Peyer's patch (tissue), 4 donors: ENCODE measurements around the gene ELOA2. TPM values are rescaled to one million over a fixed set of nuclear protein-coding genes. Genes with fewer than 3 reads are reported as not detected.
"Not testable (repeated sequence)": the region's sequence is repeated elsewhere in the genome, so short reads cannot be mapped to it uniquely, and the experiment has no call there.

Experiments used
- DNase-seq, 3 donors: peaks; one replicate each; pipeline ENCODE4 v3.0.0-alpha.2; 2017 to 2019
- H3K27ac ChIP-seq, 4 donors: fragments of 200-600 bp; sonication (generic); one replicate each; pipeline ENCODE4 v1.5.1; 2016 to 2019
- H3K27me3 ChIP-seq, 2 donors: fragments of 200-600 bp; sonication (generic); one replicate each; pipeline ENCODE4 v1.5.1; 2019
- H3K36me3 ChIP-seq, 3 donors: fragments of 200-600 bp; sonication (generic); one replicate each; pipeline ENCODE4 v1.5.1; 2016 to 2019
- H3K4me1 ChIP-seq, 4 donors: fragments of 200-600 bp; sonication (generic); one replicate each; pipeline ENCODE4 v1.5.1; 2016 to 2019
- H3K4me3 ChIP-seq, 4 donors: fragments of 200-600 bp; sonication (generic); 1 replicate in 3 of 4; 2 replicates in 1 of 4; pipeline ENCODE4 v1.5.1; 2016 to 2019; ENCODE audit warnings: mild to moderate bottlenecking in 1 of 4
- H3K9me3 ChIP-seq, 4 donors: fragments of 200-600 bp; sonication (generic); one replicate each; pipeline ENCODE4 v1.5.1; 2016 to 2019; ENCODE audit warnings: mild to moderate bottlenecking in 1 of 4
- POLR2A ChIP-seq, 2 donors: fragments of 450-650 bp; IDR thresholded peaks; one replicate each; pipeline ENCODE4 v1.5.1; 2017; ENCODE audit warnings: antibody characterized with exemption in 2 of 2, mild to moderate bottlenecking in 2 of 2, moderate library complexity in 2 of 2
- total RNA-seq, 4 donors: library from RNA; depleted of rRNA; stranded (reverse); fragments of >200 nt; gene quantifications; one replicate each; pipeline ENCODE4 v1.1.0, GENCODE V29; 2016
- TF ChIP-seq, protein P1 (sequence below), 6 experiments: fragments of 450-650 bp in 4 of 6; fragments of 200-600 bp in 2 of 6; sonication (generic) in 1 of 6; IDR thresholded peaks; one replicate each; pipeline ENCODE4 v1.5.1; 2017 to 2019; ENCODE audit warnings: antibody characterized with exemption in 6 of 6, mild to moderate bottlenecking in 3 of 6, moderate library complexity in 1 of 6

ELOA2 gene
- total RNA-seq, 4 donors from 2014 or later, result not detected

- Histone ChIP-seq H3K4me1 (no peaks in the 10 kb centered on the region), H3K27ac (no peak overlapping the region), H3K27me3 (no peaks in the 10 kb centered on the region), H3K4me3 (no peak overlapping the region), H3K36me3 (no peaks in the 10 kb centered on the region), H3K9me3 (no peaks in the 10 kb centered on the region)
- TF ChIP-seq, protein P1, sequence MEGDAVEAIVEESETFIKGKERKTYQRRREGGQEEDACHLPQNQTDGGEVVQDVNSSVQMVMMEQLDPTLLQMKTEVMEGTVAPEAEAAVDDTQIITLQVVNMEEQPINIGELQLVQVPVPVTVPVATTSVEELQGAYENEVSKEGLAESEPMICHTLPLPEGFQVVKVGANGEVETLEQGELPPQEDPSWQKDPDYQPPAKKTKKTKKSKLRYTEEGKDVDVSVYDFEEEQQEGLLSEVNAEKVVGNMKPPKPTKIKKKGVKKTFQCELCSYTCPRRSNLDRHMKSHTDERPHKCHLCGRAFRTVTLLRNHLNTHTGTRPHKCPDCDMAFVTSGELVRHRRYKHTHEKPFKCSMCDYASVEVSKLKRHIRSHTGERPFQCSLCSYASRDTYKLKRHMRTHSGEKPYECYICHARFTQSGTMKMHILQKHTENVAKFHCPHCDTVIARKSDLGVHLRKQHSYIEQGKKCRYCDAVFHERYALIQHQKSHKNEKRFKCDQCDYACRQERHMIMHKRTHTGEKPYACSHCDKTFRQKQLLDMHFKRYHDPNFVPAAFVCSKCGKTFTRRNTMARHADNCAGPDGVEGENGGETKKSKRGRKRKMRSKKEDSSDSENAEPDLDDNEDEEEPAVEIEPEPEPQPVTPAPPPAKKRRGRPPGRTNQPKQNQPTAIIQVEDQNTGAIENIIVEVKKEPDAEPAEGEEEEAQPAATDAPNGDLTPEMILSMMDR (IDR thresholded peaks at IDR 0.05), result no peak
- TF ChIP-seq POLR2A (IDR thresholded peaks at IDR 0.05), result no peak
- DNase-seq, result no peak
Measured at GRCh38 chr18:47036927-47037578, 1.6 kb upstream of the ELOA2 start.

GRCh38 chr18:47036298-47036874 is 965 bp upstream of the ELOA2 start:
- DNase-seq, result no peak

GRCh38 chr18:47034591-47034990 is 830 bp downstream of the ELOA2 start:
- H3K9me3 ChIP-seq, H3K27ac ChIP-seq, DNase-seq, H3K27me3 ChIP-seq, H3K4me1 ChIP-seq, H3K4me3 ChIP-seq, H3K36me3 ChIP-seq: not testable (repeated sequence)

More at GRCh38 chr18:47036298-47036874, 965 bp upstream of the ELOA2 start:
- Histone ChIP-seq H3K27me3 (no peaks in the 10 kb centered on the region), H3K27ac (no peak overlapping the region), H3K4me3 (no peak overlapping the region), H3K4me1 (no peaks in the 10 kb centered on the region), H3K9me3 (no peaks in the 10 kb centered on the region), H3K36me3 (no peaks in the 10 kb centered on the region)
- TF ChIP-seq, protein P1 (IDR thresholded peaks at IDR 0.05), result peak in 1 of 6 experiments; percentile 31
- TF ChIP-seq POLR2A (IDR thresholded peaks at IDR 0.05), result no peak

DNA sequence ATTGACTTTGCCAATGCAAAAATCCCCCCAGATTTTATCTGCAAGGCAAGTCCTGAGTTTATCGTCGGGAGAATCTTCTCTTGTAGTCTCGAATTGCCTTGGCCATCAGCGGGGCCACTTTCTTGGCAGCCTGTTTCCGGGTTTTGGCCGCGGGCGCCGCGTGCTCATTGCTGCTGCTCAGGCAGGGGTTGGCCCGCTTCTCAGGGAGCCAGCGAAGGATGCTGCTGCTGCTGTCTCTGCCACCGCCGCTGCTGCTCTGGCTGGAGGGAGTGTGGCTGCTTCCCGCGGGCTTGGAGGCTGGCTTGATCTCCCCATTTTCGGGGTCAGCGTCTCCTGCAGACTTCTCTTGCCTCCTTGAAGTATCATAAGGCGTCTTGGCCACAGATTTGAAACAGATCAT is 2.5 kb downstream of the ELOA2 start:
- Histone ChIP-seq H3K4me3 (no peak overlapping the region), H3K36me3 (no peaks in the 10 kb centered on the region), H3K9me3 (no peaks in the 10 kb centered on the region), H3K27me3 (no peaks in the 10 kb centered on the region), H3K27ac (no peak overlapping the region), H3K4me1 (no peaks in the 10 kb centered on the region)
- no peak for TF ChIP-seq POLR2A (IDR thresholded peaks at IDR 0.05)
- TF ChIP-seq, protein P1 (IDR thresholded peaks at IDR 0.05), result no peak
- DNase-seq, result no peak

GRCh38 chr18:47030887-47031286 is 4.5 kb downstream of the ELOA2 start:
- not testable (repeated sequence) for H3K4me1 ChIP-seq, H3K36me3 ChIP-seq, H3K27ac ChIP-seq, DNase-seq, H3K9me3 ChIP-seq, H3K27me3 ChIP-seq, H3K4me3 ChIP-seq

DNA sequence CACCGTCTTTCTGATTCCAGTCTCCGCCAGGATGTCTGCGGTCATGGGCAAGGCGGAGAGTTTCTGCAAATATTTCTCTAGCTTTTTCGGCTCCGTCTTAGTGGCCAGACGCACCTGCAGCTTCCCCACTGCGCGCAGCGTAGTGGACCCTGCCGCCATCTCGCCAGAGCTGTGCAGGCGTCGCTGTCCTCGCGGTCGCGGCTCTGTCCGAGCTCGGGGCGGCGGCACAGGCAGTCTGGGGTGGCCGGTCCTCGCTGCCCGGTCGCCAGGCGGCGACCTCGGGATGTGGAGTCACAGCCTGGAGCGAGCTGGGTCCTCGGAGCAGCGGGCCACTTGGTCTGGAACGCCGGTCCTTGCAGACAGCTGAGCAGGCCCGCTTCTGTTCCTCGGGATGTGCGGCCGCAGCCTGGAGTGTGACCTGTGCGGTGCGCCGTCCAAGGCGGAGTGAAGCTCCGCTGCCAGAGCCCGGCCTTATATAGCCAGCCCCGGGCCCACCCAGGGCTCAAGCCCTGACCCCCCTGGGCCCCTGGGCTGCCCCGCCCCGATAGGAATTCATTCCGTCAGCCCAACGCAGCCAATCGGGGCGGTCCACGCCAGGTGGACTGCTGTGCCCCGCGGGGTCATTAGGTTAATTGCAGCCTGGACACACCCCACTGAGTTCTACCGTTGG is 5.6 kb downstream of the ELOA2 start:
- not testable (repeated sequence) for H3K27me3 ChIP-seq, H3K4me3 ChIP-seq, DNase-seq, H3K4me1 ChIP-seq, H3K9me3 ChIP-seq, H3K27ac ChIP-seq, H3K36me3 ChIP-seq

- not testable (repeated sequence) for H3K4me3 ChIP-seq, DNase-seq, H3K9me3 ChIP-seq, H3K4me1 ChIP-seq, H3K27me3 ChIP-seq, H3K36me3 ChIP-seq, H3K27ac ChIP-seq
Measured at GRCh38 chr18:47028738-47029137, 6.7 kb downstream of the ELOA2 start.

- H3K36me3 ChIP-seq, H3K4me3 ChIP-seq, H3K27ac ChIP-seq, H3K27me3 ChIP-seq, DNase-seq, H3K9me3 ChIP-seq, H3K4me1 ChIP-seq: not testable (repeated sequence)
Measured at GRCh38 chr18:47025557-47026174, 9.8 kb downstream of the ELOA2 start.

DNA sequence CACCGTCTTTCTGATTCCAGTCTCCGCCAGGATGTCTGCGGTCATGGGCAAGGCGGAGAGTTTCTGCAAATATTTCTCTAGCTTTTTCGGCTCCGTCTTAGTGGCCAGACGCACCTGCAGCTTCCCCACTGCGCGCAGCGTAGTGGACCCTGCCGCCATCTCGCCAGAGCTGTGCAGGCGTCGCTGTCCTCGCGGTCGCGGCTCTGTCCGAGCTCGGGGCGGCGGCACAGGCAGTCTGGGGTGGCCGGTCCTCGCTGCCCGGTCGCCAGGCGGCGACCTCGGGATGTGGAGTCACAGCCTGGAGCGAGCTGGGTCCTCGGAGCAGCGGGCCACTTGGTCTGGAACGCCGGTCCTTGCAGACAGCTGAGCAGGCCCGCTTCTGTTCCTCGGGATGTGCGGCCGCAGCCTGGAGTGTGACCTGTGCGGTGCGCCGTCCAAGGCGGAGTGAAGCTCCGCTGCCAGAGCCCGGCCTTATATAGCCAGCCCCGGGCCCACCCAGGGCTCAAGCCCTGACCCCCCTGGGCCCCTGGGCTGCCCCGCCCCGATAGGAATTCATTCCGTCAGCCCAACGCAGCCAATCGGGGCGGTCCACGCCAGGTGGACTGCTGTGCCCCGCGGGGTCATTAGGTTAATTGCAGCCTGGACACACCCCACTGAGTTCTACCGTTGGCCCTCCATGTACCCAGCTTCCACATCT is 11.5 kb downstream of the ELOA2 start:
- not testable (repeated sequence) for H3K4me1 ChIP-seq, H3K4me3 ChIP-seq, H3K36me3 ChIP-seq, H3K27me3 ChIP-seq, H3K27ac ChIP-seq, H3K9me3 ChIP-seq, DNase-seq

DNA sequence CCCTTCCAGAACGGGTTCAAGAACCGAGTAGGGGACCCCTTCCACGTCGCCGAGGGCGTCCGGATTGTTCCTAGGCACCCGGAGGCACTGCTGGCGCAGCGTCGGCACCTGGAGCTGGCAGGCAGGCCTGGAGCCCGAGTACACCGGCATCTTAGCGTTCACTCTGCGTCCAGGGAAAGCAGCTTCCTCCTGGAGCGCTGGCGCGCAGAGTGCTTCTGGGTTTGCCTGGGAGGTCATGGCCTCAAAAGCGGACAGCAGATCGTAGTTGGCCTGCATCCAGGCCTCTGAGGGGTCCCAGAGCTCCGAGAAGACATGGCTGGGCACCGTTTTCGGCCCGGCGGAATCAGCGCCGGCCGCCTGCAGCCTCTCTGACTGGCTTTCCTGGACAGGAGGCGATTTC is 12.6 kb downstream of the ELOA2 start:
- not testable (repeated sequence) for H3K27ac ChIP-seq, DNase-seq, H3K4me3 ChIP-seq, H3K4me1 ChIP-seq, H3K9me3 ChIP-seq, H3K36me3 ChIP-seq, H3K27me3 ChIP-seq

DNA sequence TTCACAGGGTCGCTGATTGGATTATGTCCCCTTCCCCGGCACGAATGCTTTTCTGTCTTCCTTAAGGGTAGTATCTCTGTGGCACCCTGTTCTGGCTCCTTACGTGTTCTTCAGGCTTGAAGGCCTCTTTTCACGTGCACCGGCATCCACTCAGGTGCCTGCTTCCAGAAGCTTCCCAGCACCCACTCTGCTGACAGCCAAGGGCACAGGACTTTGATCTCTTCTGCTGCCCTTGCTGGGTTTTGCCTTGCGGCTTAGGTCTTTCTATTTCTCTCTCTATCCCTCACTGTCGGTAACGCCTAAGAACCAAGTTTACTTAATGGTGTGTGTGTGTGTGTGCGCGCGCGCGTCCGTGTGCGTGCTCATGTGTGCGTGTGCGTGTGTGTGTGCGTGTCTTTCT is 14.7 kb downstream of the ELOA2 start:
- H3K27me3 ChIP-seq, DNase-seq, H3K36me3 ChIP-seq, H3K27ac ChIP-seq, H3K4me1 ChIP-seq, H3K4me3 ChIP-seq, H3K9me3 ChIP-seq: not testable (repeated sequence)
